HG02981 (cell line): Measurements from ENCODE around the gene NOTCH2NLA.
"Not testable (repeated sequence)": the region's sequence is repeated elsewhere in the genome, so short reads cannot be mapped to it uniquely, and the experiment has no call there.

Experiments used
- ATAC-seq: cut with Tn5 transposase; IDR thresholded peaks from one replicate; pipeline ENCODE4 v1.9.1; 2021; ENCODE audit warnings: mild to moderate bottlenecking, moderate library complexity; ENCODE audit not compliant: unreplicated experiment

NOTCH2NLA gene

DNA sequence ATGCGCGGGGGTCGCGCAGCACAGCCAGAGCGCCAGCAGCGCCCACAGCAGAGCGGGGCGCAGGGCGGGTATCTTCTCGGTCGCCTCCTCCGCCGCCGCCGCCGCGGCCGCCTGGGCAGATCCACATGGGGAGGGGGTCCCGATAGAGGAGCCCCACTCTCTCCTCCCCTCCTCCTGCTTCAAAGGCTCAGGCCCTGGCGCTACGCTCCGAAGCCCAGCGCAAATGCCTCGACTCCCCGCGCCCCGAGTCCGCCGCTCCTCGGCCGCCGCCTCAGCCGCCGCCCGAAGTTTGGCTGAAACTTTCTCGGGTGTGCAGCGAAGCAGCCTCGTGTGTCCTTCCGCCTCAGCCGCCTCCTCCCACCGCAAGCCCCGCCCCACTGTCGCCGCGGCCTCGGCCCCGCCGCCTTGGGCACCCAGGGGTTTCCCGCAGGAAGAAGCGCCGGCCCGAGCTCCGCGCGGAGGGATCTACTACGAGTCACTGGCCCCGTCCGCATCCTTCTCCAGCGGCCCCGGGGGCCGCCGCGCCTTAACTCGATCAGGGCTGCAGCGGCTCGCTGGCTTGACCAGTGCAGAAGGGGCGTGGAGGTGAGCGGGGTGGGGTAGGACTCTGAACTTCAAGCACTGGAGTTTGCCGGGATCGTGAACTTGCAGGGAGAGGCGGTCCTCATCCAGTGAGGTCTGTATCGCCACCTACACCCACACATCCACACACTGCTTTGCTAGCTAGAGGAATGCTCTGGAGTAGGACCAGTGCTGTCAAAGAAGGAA is at the start of gene NOTCH2NLA:
NOTCH2NLA (minus strand) TSS at position 312 of the 768 bp plus-strand sequence. CDS start 39,684 bp downstream, outside the sequence.
- ATAC-seq, result not testable (repeated sequence)

DNA sequence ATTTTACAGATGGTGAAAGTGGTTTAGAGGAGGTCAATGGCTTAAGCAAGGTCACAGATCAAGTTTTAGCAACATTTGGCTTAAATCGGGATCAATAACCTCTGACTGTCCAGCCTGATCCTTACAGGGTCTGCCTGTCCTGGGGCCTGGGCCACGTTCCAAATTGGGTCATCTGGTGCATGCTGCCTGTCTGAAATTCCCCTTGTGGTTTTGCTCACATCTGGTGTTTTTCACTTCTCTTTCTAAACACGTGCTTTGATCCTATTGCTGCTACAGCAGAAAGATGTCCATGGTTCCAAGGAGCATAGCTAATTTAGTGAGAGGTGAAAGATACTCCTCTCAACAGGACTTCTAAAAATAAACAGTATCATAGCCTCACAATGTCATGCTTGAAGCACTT is 49.5 kb upstream of the NOTCH2NLA start:
- ATAC-seq, result peak; percentile 66

DNA sequence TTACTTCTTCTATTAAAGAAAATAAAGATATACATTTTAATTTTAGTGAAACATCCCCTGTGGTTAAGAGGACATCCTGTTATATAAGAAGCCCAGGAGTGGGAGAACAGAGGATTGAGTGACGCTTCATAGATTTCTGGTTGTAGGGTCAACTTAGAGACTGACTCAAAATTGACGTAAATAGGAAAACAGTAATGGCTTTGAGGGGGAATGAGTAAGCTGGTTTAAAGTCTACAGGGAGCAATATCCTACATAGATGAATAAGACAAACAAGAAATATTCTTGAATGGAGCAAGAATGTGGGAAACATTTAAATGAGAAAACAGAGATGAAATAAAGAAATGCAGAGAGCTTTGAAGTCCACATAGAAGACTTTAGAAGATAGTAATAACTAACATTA is 48.3 kb upstream of the NOTCH2NLA start:
- ATAC-seq, result not testable (repeated sequence)

DNA sequence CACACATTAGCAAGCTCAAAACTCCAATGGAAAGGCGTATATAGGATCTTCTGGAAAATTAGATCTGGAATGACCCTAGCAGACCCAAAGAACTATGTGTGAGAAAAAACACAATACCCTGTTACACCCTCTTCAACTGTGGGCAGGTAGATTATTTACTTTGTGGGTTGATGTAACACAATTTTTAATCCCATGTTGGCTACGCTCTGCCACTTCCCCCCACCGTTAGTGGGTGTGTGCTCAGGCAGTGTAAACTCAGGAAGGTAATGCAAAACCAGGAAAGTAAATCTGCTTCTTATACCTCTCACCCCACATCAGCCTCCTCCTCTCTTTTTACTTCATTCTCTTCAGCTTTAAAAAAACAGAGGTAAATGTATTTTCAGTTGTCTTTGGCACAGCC is 45.3 kb upstream of the NOTCH2NLA start:
- not testable (repeated sequence) for ATAC-seq

DNA sequence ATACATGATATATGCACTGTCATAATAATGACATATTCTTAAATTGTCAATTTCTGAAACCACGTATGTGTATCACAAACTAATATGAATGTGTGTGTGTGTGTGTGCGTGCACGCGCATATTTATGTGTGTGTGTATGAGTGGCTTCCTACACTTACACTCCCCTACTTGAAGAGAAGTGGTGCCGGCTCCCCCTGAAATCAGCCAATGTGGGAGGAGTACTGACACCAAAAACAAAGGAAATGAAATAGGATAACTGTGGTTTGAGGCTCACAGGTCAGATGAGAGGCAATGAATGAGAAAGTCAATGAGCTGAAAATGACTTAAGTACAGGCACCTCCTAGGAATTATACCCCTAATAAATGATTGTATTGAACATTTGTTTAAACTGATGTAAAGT is 44.4 kb upstream of the NOTCH2NLA start:
- not testable (repeated sequence) for ATAC-seq

DNA sequence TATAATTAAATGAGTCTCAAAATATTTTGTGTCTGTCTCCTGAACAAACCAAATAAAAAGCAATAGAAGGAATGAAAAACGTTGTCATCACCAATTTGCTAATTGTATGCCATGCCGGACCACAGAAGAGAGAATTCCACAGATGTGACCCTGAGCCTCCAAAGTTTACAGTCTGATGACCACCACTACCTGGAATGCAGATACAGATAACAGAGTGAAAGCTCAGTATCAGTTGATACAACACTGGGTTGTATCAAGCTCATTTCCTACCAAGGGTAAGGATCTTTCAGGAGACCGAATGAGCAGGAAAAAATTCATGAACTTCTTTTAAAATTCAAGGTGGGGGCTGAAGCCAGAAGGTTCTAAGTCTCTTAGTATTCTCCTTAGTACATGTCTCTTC is 43.9 kb upstream of the NOTCH2NLA start:
- ATAC-seq, result not testable (repeated sequence)

DNA sequence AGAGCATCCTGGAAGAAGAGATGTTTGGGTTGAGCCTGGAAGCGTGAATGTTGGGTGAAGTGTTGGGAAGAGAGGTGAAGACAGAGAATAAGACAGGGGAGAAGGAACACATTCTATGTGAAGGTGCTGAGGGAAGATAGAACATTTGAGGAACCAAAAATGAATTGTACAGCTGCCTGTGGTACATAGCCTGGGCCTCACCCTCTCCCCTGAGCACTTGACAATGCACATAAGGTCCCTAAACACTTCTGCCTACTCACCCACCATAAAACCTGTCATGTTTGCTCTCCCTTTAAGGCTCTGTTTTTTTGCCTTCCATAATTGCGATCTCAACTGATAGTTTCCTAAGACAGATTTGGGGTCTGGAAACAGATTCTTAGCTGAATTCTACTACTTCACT is 43.2 kb upstream of the NOTCH2NLA start:
- not testable (repeated sequence) for ATAC-seq

DNA sequence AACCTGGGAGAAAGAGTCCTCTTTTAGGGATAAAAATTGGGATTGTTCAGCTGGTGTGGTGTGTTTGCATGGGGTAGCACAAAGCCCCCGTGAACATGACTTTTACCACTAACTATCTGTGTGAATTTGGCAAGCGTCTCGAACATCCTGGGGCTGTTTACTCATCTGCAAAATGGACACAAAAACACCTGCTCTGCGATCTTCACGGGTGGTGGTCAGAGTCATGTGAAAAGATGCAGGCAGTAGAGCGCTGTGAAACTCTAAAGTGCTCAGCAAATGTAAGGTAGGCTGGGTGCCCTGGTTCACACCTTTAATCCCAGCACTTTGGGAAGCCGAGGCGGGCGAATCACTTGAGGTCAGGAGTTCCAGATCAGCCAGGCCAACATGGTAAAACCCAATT is 41.3 kb upstream of the NOTCH2NLA start:
- ATAC-seq, result not testable (repeated sequence)

DNA sequence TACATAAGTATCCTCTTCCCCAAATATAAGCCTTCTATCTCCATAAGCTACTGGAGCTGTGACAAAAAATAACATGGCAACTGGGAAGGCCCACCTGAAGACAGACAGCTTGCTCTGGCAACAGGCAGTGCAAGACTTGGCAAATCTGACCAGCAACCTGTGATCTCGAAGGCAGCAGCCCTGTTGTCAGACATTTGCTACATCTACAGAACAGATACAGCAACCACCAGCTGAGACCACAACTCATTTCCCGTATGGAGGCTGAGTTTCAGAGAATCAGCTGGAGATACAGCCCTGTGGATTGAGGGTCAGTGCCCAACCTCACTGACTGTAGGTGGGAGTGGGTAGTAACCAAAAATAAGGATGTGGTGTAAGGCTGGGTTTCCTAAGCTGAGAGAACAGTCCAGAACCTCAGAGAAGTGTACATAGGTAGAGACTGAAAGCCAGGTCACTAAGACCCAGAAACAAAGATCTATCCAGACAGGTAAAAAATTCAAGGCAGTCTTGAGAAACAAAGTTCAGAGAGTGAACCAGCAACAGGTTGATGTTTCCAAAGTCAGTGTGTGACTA is 37.4 kb upstream of the NOTCH2NLA start:
- not testable (repeated sequence) for ATAC-seq

DNA sequence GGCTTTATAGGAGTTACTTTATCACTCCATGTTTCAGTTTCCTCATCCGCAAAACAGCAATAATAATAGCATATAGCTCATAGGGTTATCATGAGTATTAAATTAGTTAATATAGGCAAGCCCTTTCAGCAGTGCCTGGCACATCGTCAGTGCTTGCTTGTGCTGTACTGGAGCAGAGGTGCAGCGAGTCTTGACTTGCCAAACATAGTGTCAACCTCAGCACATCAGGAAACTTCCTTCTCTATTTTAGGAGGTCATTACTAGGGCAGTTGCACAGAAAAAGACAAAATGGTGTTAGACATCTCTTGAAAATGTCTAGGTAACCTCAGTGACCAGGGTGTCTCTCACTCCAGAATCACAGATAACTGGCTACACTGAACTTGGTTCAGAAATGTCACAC is 35.9 kb upstream of the NOTCH2NLA start:
- not testable (repeated sequence) for ATAC-seq

DNA sequence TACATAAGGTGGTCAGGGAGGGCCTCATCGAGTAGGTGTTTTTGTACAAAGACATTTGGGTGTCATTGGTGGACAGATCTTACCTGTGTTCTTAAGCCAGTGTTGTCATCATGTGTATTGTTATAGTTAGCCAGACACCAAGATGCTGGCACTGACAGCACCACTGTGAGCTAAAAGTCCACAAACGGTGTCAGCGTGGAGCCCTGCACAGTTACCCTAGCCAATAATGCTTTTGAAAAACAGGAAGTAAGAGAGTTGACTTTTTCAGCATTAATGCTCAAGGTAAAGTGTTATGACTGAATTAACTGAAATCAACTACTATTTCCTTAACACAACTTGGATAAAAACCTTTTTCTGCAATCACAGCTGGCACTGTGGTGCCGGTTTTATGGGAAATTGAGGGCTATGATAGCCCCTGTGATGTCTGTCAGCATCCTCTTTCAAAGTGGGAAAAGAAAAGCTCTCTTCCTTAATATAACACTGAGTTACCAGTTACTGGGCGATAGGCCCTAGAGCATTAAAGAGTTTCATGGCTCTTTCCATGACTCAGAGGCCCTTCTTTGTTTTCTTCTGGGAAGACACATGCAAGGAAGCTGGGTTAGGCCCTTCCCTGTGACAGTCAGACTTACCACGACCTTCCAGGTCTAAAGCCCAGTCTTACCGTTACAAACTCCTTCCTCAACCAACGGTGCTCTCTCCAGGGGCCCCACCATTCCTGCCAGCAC is 31.3 kb upstream of the NOTCH2NLA start:
- ATAC-seq, result not testable (repeated sequence)

DNA sequence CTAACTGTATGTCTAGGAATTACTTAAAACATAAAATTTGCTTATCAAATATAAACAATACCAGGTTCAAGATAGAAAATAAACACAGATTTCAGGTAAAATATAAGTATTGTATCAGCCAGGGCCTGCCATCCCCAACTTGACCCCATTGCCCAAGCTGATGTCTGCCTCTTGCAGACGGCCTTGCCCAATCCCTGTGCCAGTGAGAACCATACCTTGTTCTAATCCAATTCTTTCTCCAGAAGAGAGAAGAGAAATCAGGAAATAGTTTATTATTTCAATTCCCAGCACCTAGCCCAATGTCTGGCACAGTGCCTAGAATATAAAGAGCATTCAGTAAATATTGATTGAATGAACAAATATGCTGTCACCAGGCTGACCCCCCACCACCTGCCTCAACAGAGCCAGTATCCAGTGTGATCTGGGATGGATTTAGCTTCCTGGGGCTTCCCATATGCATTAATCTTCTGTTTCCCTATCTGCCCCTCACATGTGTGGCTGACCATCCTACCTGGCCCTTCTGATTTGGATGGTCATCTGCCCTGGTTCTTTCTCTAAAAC is 29.3 kb upstream of the NOTCH2NLA start:
- not testable (repeated sequence) for ATAC-seq

DNA sequence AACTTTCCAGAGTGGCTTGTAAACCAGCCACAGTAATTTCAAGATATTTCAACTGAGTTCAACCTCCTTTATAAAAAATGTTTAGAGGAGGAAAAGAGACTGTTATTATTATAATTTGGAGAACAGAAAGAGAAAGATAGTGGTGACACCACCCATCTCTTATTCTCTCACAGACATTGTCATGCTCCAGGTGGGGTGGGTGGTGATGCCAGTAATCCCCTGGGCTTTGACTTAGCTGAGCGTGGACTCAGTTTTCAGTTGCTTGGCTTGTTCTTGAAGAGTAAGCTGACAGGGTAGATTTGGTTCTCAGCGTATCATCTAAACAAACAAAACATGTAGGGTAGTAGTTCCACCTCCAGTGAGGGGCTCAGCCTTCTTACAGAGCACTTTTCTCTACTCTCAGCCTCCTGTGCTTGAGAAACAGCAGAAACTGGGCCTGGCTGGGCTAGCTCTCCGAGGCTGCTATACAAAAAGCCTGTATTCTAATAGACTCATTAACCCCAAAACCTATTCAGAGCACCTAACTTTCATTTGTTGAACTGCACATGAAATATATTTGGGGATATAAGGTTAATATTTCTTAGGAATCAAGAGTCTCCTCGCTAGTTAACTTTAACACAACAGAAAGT is 25.9 kb upstream of the NOTCH2NLA start:
- not testable (repeated sequence) for ATAC-seq

DNA sequence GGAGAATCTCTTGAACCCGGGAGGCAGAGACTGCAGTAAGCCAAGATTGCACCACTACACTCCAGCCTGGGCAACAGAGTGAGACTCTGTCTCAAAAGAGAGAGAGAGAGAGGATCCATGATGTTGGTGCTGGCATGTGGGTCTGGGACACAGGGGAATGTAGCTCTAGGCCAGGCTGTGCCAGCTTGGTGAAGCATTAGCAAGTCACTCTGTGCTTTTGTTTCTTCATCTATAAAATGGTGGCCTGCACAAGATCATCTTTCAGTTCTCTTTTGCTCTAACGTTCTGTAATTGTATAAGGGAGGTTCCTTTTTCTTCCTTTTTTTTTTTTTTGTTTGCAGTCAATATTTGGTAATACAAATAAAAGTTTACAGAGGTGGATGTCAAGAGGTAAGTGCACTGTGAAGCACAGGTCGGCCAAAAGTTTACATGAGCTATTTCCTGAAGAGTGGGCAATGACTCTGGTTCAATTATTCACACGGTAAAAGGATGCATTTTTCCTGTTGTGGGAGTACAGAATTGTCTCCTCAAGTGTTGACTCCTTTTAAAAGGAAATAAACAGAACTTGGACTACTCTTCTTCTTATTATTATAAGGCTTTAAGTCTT is 24.5 kb upstream of the NOTCH2NLA start:
- not testable (repeated sequence) for ATAC-seq

DNA sequence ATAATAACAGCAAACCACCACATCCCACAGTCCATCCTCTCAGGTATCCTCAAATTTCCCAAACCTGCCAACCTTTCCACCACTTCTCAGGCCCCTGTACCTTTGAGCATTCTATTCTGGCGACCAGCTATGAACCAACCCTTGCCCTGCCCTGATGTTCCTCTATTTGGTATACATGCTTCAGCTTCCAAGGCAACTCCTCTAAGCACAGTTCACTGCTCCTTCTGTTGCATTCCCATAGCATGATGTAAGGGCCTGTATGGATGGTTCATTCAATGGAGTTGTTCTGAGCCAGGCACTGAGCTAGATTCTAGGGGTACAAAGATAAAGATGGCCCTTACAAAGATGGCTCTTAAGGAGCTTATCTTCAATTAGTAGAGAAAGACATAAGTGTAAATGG is 22.7 kb upstream of the NOTCH2NLA start:
- ATAC-seq, result not testable (repeated sequence)

DNA sequence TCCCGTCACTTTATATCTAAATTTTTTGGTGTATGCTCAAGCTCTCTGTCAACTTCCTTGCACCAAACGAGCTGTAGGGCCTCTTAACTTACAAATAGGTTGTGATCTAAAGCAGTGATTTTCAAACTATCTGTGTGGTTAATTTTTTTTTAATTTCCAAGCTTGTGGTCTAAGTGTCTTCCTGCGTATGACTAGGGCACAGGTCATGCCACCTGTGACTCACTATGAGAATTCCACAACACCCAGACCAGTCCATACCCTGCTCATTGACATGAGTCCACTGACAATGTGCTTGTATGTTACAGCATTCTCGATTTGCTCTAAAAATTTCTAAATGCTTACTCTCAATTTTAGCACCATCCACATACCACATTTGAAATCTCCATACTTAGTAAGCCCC is 19.8 kb upstream of the NOTCH2NLA start:
- ATAC-seq, result not testable (repeated sequence)

DNA sequence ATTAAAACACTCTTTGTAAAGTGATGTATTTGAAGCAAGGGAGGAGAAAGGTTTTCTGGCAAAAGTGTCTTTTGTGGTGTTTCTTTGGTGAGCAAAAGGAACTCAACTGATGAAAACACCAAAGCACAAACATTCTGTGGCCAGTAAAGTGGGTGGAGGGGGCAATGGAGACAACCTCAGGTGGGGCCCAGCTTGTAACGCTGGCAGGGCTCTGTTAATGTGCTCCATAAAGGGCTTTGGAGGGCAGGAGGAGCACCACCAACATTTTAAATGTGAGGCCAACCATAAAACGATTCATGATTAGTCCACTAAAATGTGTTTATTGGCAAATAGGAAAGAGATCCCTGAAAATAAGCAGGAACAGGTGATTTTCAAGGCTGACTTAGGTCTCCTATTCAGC is 7.8 kb upstream of the NOTCH2NLA start:
- ATAC-seq, result not testable (repeated sequence)

DNA sequence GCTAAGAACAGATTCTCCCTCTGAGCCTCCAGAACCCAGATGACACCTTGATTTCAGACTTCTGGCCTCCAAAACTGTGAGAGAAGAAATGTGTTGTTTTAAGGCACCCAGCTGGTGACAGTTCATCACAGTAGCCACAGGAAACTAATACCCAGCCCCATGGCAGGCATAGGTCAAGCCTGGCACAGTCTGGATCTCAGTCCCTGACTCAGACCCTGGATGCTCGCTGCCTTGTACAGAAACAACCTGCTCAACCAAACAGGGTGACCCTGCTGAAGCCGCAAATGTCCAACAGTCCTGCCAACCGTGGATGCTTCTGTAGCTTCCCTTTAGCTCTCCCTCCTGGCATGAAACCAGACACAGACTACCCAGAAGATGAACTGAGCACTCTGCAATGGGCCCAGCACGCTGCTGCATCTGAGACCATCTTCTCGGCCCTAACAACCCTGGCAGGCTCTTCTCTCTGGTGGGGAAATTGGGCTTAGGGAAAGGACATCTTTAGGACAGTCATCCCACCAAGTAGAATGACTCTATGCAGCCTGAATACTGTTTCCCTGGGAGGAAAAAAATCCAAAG is 7.3 kb upstream of the NOTCH2NLA start:
- ATAC-seq, result not testable (repeated sequence)

DNA sequence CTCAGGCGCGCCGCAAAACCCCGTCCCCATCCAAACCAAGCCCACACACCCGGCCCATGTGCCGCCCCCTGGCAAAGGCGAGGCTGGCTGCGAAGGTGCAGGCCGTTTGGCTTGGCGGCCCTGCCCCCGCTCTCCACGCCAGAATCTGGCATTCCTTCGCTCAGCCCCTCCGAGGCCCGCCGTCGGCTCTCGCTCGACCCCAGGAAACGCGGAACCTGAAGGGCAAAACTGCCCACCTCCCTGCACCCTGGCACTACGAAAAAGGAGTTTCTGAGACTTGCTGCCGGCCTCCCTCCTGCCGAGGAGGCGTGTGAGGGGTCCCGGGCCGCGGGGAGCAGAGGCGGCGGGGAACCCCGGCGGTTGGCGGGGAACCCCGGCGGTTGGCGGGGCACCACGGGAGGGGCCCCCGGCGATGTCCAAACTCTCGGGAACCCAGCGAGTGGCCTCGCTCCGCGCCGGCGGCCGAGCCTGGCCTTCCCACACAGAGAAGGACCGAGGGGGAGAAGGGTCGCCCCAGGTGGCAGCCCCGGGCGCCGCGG is 608 bp downstream of the NOTCH2NLA start:
- not testable (repeated sequence) for ATAC-seq

DNA sequence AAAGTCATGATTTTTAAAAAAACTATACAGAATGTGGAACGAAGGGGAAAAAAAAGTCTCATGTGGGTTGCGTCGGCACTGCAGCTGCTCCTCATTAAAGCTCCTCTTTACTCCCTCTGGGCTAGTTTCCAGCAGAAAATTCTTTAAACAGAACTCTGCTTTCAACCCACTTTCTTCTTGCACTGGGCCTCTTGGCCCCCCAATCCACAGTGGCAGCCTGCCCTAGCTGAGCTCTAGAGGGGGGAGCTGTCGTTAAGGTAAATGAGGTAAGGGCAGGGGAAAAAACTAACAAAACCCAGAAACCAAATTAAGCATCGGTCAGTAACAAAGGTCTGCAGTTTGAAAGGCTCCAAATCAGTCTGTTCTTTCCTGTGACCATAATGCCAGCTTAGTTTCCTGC is 54.3 kb downstream of the NOTCH2NLA start:
- not testable (repeated sequence) for ATAC-seq
